ENCODE measurements around the gene FBXO10. TPM values are rescaled to one million over a fixed set of nuclear protein-coding genes. Genes with fewer than 3 reads are reported as not detected.

The FBXO10 gene
- total and polyA plus RNA-seq, 2 donors from 2014 or later, result 6.2 to 6.7 TPM

DNA sequence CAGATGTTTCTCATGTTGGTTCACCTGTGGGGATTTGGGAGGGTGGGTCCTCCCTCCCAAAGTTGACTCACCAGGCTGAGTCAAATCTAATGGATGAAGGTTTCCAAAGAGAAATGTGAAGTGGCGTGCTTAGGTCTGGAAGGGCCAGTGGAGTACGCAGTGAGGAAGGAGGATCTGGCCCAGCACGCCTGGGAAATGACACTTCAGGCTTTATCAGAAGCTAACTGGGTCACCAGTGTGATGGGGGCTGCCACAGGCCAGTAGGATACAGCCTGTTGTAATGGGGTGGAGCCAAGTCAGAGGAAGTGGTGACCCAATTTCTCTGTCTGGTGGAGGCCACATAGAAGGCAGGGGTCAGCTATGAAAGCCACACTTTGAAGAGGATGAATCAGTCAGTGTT is 72.4 kb downstream of the FBXO10 start:
- TF ChIP-seq, protein P1, sequence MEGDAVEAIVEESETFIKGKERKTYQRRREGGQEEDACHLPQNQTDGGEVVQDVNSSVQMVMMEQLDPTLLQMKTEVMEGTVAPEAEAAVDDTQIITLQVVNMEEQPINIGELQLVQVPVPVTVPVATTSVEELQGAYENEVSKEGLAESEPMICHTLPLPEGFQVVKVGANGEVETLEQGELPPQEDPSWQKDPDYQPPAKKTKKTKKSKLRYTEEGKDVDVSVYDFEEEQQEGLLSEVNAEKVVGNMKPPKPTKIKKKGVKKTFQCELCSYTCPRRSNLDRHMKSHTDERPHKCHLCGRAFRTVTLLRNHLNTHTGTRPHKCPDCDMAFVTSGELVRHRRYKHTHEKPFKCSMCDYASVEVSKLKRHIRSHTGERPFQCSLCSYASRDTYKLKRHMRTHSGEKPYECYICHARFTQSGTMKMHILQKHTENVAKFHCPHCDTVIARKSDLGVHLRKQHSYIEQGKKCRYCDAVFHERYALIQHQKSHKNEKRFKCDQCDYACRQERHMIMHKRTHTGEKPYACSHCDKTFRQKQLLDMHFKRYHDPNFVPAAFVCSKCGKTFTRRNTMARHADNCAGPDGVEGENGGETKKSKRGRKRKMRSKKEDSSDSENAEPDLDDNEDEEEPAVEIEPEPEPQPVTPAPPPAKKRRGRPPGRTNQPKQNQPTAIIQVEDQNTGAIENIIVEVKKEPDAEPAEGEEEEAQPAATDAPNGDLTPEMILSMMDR (IDR thresholded peaks at IDR 0.05; ENCODE audit: borderline replicate concordance, extremely low read depth, insufficient read depth), result no peak
- Histone ChIP-seq H3K4me3 (ENCODE audit: low read length in 3 of 3) (no peak overlapping the region), H3K27me3 (ENCODE audit: control insufficient read depth, insufficient read depth, low read length) (no peaks in the 10 kb centered on the region), H3K4me1 (ENCODE audit: control insufficient read depth in 2 of 3, insufficient read depth in 2 of 3, low read depth in 1 of 3, low read length in 3 of 3) (no peaks in the 10 kb centered on the region), H3K9ac (ENCODE audit: low read length in 3 of 3) (no peak overlapping the region), H3K27ac (ENCODE audit: low read depth in 2 of 2, low read length in 2 of 2) (no peak overlapping the region), H3K9me3 (ENCODE audit: control insufficient read depth in 2 of 3, insufficient read depth in 1 of 3, low read length in 3 of 3) (no peaks in the 10 kb centered on the region), H3K36me3 (ENCODE audit: control insufficient read depth in 2 of 3, insufficient read depth in 3 of 3, low read length in 3 of 3) (peaks cover 2 to 17% (median 13%) of the 10 kb centered on the region in 3 donors)
- DNase-seq (peak in 1 of 5 donors; percentile 78), FAIRE-seq (no peak)
- intact Hi-C loops (cut with DNase I), result no loop called here

DNA sequence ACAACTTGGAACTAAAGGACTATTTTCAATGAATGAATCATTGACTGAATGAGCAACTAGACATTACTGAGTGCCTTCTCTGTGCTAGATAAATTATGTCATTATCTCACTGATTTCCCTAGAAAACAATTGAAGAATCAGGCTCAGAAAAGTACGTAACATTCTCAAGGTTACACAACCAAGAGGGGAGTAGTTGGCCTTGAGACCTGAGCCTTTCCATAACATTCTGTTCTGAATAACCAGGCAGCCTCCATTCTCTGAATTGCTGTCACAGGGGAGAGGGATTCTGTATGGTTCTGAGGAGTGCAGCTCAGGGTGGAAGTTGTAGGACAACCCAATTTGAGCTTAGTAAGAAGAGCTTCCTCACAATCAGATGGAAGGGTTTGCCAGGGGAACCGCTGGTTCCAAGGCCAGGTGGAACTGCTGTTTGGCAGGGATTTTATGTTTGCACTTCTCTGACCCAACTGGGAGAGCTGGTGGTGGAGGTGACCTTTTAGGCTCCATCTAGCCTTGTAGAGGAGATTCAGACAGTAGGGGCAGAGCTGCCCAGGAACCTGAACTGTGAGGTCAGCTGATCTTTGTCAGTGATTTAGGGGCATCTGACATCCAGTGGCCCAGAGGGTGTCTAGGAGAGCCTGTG is 74.1 kb downstream of the FBXO10 start:
- Histone ChIP-seq H3K27me3 (ENCODE audit: control insufficient read depth, insufficient read depth, low read length) (no peaks in the 10 kb centered on the region), H3K27ac (ENCODE audit: low read depth in 2 of 2, low read length in 2 of 2) (no peak overlapping the region), H3K4me1 (ENCODE audit: control insufficient read depth in 2 of 3, insufficient read depth in 2 of 3, low read depth in 1 of 3, low read length in 3 of 3) (no peaks in the 10 kb centered on the region), H3K36me3 (ENCODE audit: control insufficient read depth in 2 of 3, insufficient read depth in 3 of 3, low read length in 3 of 3) (peaks cover 2 to 25% (median 20%) of the 10 kb centered on the region in 3 donors), H3K9me3 (ENCODE audit: control insufficient read depth in 2 of 3, insufficient read depth in 1 of 3, low read length in 3 of 3) (no peaks in the 10 kb centered on the region), H3K4me3 (ENCODE audit: low read length in 3 of 3) (no peak overlapping the region), H3K9ac (ENCODE audit: low read length in 3 of 3) (no peak overlapping the region)
- intact Hi-C loops (cut with DNase I), result no loop called here
- TF ChIP-seq, protein P1 (IDR thresholded peaks at IDR 0.05; ENCODE audit: borderline replicate concordance, extremely low read depth, insufficient read depth), result no peak
- DNase-seq (no peak), FAIRE-seq (no peak)

DNA sequence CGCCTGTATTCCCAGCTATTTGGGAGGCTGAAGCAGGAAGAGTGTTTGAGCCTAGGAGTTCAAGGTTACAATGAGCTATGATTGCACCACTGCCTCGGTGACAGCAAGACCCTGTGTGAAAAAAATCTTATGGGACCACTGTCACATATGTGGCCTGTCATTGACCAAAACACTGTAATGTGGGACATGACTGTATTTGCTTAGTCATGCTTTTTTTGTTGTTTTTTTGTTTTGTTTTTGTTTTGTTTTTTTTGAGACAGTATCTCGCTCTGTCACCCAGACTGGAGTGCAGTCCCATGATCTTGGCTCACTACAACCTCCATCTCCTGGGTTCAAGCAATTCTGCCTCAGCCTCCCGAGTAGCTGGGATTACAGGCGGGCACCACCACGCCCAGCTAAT is 76.9 kb downstream of the FBXO10 start:
- no peaks in the 10 kb centered on the region for H3K9me3 ChIP-seq (ENCODE audit: control insufficient read depth in 2 of 3, insufficient read depth in 1 of 3, low read length in 3 of 3)
- no peak overlapping the region for H3K4me3 ChIP-seq (ENCODE audit: low read length in 3 of 3)
- peaks cover 2 to 37% (median 24%) of the 10 kb centered on the region in 3 donors for H3K36me3 ChIP-seq (ENCODE audit: control insufficient read depth in 2 of 3, insufficient read depth in 3 of 3, low read length in 3 of 3)
- FAIRE-seq, result no peak
- intact Hi-C loops (cut with DNase I), result no loop called here
- no peak overlapping the region for H3K9ac ChIP-seq (ENCODE audit: low read length in 3 of 3)
- H3K27ac ChIP-seq (ENCODE audit: low read depth in 2 of 2, low read length in 2 of 2), result no peak overlapping the region
- DNase-seq, result no peak
- no peaks in the 10 kb centered on the region for H3K27me3 ChIP-seq (ENCODE audit: control insufficient read depth, insufficient read depth, low read length)
- TF ChIP-seq, protein P1 (IDR thresholded peaks at IDR 0.05; ENCODE audit: borderline replicate concordance, extremely low read depth, insufficient read depth), result no peak
- H3K4me1 ChIP-seq (ENCODE audit: control insufficient read depth in 2 of 3, insufficient read depth in 2 of 3, low read depth in 1 of 3, low read length in 3 of 3), result no peaks in the 10 kb centered on the region

GRCh38 chr9:37498457-37498856 is 77.7 kb downstream of the FBXO10 start:
- peaks cover 2 to 40% (median 27%) of the 10 kb centered on the region in 3 donors for H3K36me3 ChIP-seq (ENCODE audit: control insufficient read depth in 2 of 3, insufficient read depth in 3 of 3, low read length in 3 of 3)
- no peak for DNase-seq
- no peaks in the 10 kb centered on the region for H3K27me3 ChIP-seq (ENCODE audit: control insufficient read depth, insufficient read depth, low read length)
- H3K4me3 ChIP-seq (ENCODE audit: low read length in 3 of 3), result no peak overlapping the region
- TF ChIP-seq, protein P1 (IDR thresholded peaks at IDR 0.05; ENCODE audit: borderline replicate concordance, extremely low read depth, insufficient read depth), result no peak
- H3K4me1 ChIP-seq (ENCODE audit: control insufficient read depth in 2 of 3, insufficient read depth in 2 of 3, low read depth in 1 of 3, low read length in 3 of 3), result no peaks in the 10 kb centered on the region
- H3K9me3 ChIP-seq (ENCODE audit: control insufficient read depth in 2 of 3, insufficient read depth in 1 of 3, low read length in 3 of 3), result no peaks in the 10 kb centered on the region
- no peak overlapping the region for H3K9ac ChIP-seq (ENCODE audit: low read length in 3 of 3)
- intact Hi-C loops (cut with DNase I), result no loop called here
- FAIRE-seq, result no peak
- no peak overlapping the region for H3K27ac ChIP-seq (ENCODE audit: low read depth in 2 of 2, low read length in 2 of 2)
